ENCODE data around the gene SPDL1.

SPDL1 gene

DNA sequence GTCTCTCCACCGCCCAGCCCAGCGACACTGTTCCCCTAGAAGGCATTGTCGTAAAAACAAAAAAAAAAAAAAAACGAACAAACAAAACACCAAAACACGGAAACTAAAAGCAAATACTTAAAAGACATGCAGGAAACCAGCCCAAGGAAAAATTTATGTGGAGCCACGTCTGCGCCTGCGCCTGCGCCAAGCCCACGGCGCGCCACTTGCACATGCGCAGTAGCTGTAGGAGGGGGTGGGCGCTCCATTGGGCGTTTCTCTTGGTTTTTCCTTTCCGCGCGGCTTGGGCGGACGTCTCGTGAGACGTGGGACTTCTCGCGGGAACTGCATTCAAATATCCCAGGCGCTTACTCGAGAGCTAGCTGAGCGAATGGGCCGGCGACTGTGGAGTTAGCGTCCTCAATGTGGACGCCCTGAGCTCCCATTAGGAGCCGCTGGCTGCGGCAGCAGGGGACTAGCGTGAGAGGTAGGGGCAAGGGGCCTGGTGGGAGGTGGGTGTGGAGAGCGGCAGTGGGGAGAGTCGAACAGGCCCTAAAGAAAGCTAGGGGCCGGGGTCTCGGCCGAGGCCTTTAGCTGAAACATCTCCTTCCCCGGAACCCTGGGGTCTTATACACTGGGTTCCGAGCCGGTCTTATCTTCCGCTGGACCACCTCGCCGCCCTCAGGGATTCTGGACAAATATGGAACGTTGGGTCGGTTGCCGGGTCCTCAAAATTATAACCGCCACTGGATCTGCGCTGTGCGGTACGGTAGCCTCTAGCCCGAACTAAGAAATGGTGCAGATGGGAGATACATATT lies at the start of gene SPDL1:
Gene SPDL1, plus strand, starts transcription at position 350 of the 797 bp plus-strand sequence. CDS start 4,644 bp downstream, outside the sequence.
- peak; percentile 82 to 87 for DNase-seq (ENCODE audit: low read depth in 2 of 2)

- DNase-seq (ENCODE audit: low read depth in 2 of 2), result no peak
Observed at GRCh38 chr5:169534311-169534880, 49.2 kb upstream of the SPDL1 start.

GRCh38 chr5:169534939-169535338 lies 48.6 kb upstream of the SPDL1 start:
- no peak for DNase-seq (ENCODE audit: low read depth in 2 of 2)

DNA sequence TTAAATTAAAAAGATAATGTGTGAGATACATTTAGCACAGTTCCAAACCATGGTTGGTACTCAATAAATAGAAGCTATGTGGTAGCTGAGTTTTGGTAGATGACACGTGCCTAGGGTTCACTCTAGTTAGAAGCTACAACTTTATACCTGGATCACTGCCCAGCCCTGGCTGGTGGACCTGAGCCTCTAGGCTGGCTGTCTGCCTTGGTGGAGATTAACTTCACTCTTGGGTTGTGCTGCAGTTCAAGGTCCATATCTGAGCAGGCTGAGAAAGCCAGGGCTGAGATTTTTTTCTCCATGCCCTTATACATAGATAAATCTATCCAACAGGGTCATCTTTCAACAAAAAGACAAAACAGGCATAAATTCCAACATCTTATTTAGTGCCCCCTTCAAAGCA lies 44.6 kb upstream of the SPDL1 start:
- no peak for DNase-seq (ENCODE audit: low read depth in 2 of 2)

DNA sequence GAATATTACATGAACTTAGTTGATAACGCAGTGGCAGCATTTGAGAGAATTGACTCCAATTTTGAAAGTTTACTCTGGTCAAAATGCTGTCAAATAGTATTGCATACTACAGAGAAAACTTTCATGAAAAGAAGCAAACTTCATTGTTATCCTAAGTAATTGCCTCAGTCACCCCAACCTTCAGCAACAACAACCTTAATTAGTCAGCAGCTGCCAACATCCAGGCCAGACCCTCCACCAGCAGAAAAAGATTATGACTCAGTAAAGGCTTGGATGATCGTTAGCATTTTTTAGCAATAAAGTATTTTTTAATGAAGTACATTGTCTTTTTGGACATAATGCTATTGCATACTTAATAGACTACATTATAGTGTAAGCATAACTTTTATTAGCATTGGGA lies 40.8 kb upstream of the SPDL1 start:
- no peak for DNase-seq (ENCODE audit: low read depth in 2 of 2)

GRCh38 chr5:169544264-169544950 lies 39.2 kb upstream of the SPDL1 start:
- no peak for DNase-seq (ENCODE audit: low read depth in 2 of 2)

GRCh38 chr5:169545762-169546161 lies 37.8 kb upstream of the SPDL1 start:
- no peak for DNase-seq (ENCODE audit: low read depth in 2 of 2)

- DNase-seq (ENCODE audit: low read depth in 2 of 2), result no peak
Observed at GRCh38 chr5:169546346-169546745, 37.2 kb upstream of the SPDL1 start.

DNA sequence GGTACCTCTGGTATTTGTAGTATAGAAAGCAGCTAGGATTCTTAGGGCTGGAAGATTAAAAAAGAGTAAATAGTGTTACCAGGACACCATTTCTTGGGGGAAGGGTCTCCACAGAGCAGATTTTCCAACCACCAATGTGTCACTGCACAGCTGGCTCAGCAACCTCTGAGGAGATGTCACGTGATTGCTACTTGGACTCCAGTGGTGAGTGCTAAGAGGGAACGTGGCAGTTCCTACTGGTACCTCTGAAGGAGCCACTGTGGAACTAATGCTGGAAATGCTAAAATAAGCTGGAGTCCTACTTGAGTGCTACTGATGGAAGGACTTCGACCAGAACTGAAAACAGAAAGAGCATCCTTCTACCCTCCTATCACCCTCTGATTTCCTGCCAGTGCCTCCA lies 36.1 kb upstream of the SPDL1 start:
- DNase-seq (ENCODE audit: low read depth in 2 of 2), result no peak

GRCh38 chr5:169548315-169548714 lies 35.3 kb upstream of the SPDL1 start:
- no peak for DNase-seq (ENCODE audit: low read depth in 2 of 2)

- no peak for DNase-seq (ENCODE audit: low read depth in 2 of 2)
Observed at GRCh38 chr5:169549453-169550100, 34.0 kb upstream of the SPDL1 start.

- no peak for DNase-seq (ENCODE audit: low read depth in 2 of 2)
Observed at GRCh38 chr5:169550227-169550626, 33.3 kb upstream of the SPDL1 start.

GRCh38 chr5:169551146-169551545 lies 32.4 kb upstream of the SPDL1 start:
- no peak for DNase-seq (ENCODE audit: low read depth in 2 of 2)

- DNase-seq (ENCODE audit: low read depth in 2 of 2), result no peak
Observed at GRCh38 chr5:169551696-169552095, 31.9 kb upstream of the SPDL1 start.

- DNase-seq (ENCODE audit: low read depth in 2 of 2), result no peak
Observed at GRCh38 chr5:169554251-169554650, 29.3 kb upstream of the SPDL1 start.

- no peak for DNase-seq (ENCODE audit: low read depth in 2 of 2)
Observed at GRCh38 chr5:169557838-169558237, 25.7 kb upstream of the SPDL1 start.

DNA sequence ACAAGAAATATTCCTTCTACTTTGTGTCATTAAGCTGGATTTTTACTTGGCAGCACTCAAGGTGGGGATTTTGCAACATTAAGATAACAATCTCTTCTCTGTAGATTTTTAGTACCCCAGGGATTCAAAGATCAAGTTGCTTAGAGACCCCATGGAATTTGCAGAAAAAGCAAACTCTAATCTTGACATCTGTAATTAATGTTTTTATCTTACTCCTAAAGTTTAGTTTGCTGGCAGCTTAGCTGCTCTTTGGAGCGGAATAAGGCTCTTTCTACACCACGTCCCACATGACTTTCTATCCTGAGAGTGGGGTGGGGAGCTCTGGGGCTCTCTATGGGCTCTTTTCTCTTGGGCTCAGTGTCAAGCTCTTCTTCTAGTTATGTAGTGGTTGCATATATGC lies 21.7 kb upstream of the SPDL1 start:
- no peak for DNase-seq (ENCODE audit: low read depth in 2 of 2)

GRCh38 chr5:169563369-169563768 lies 20.2 kb upstream of the SPDL1 start:
- no peak for DNase-seq (ENCODE audit: low read depth in 2 of 2)

GRCh38 chr5:169566202-169566601 lies 17.4 kb upstream of the SPDL1 start:
- DNase-seq (ENCODE audit: low read depth in 2 of 2), result no peak

- no peak for DNase-seq (ENCODE audit: low read depth in 2 of 2)
Observed at GRCh38 chr5:169567079-169567478, 16.5 kb upstream of the SPDL1 start.

DNA sequence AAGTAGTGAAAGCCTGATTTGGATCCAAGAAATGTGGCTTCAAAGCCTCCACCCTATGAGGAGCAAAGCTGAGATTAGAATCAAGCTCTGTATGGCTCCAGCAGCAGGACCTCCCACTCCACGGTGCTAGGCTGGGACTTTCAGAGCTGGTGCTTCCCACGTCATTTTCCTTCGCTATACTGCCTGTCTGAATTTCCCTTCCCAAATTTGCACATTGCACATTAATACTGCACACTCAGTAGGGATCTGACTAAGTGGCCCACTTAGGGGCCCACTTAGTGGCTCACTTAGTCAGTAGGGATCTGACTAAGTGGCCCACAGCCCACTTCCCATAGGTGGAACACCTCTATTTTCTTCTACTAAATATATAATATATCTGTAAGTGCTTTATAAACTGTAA lies 14.1 kb upstream of the SPDL1 start:
- DNase-seq (ENCODE audit: low read depth in 2 of 2), result no peak

- DNase-seq (ENCODE audit: low read depth in 2 of 2), result no peak
Observed at GRCh38 chr5:169571355-169571754, 12.2 kb upstream of the SPDL1 start.

Measured in stimulated activated CD8-positive, alpha-beta memory T cell treated with anti-CD3 and anti-CD28 coated beads, Interleukin-7, amount 100 ng/mL, for 1 hour (primary cell).